ENCODE measurements around the gene HIGD1C. TPM values are rescaled to one million over a fixed set of nuclear protein-coding genes. Genes with fewer than 3 reads are reported as not detected.
"Not testable (repeated sequence)": the region's sequence is repeated elsewhere in the genome, so short reads cannot be mapped to it uniquely, and the experiment has no call there.

Gene HIGD1C
- total RNA-seq, 1 experiment from 2014 or later = not detected

DNA sequence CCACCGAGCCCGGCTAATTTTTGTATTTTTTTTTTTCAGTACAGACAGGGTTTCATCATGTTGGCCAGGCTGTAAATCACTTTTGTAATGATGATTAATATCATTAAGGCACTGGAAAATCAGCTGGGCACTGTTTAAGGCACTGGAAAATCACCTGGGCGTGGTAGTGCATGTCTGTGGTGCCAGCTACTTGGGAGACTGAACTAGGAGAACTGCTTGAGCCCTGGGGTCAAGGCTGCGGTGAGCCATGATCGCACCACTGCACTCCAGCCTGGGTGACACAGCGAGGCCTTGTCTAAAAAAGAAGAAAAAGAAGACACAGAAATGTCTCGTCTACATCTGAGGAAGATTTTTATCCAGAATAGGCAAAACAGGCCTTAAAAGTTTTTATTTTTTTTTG lies 61.1 kb downstream of the HIGD1C start:
- no peaks in the 10 kb centered on the region for H3K4me1 ChIP-seq (replicated peaks; ENCODE audit: insufficient read depth)
- intact Hi-C loops (cut with micrococcal nuclease; ENCODE audit: unreplicated experiment) = no loop called here
- H4K20me1 ChIP-seq (ENCODE audit: insufficient read depth) = peaks cover 5% of the 10 kb centered on the region; the same call in 1 of the 2 replicates
- no peaks in the 10 kb centered on the region for H3K9me2 ChIP-seq (ENCODE audit: insufficient read depth)
- DNase-seq = no peak
- H3K79me2 ChIP-seq (ENCODE audit: low read depth) = peaks cover 61% of the 10 kb centered on the region
- H3K9me3 ChIP-seq (ENCODE audit: insufficient read depth, low read depth) = no peaks in the 10 kb centered on the region
- CTCF ChIA-PET = no interaction called here
- no peaks in the 10 kb centered on the region; the same call in 1 of the 2 replicates for H3F3A ChIP-seq (ENCODE audit: insufficient read depth, low read depth)
- no peak overlapping the region for H3K27ac ChIP-seq
- no peak overlapping the region for H3K4me3 ChIP-seq
- no peaks in the 10 kb centered on the region for H3K27me3 ChIP-seq (ENCODE audit: insufficient read depth, low read depth)
- no peaks in the 10 kb centered on the region for H3K36me3 ChIP-seq (ENCODE audit: low read depth)
- BruUV-seq (replicated peaks) = no TSS peak
- H3K4me2 ChIP-seq = no peak overlapping the region
- no peak overlapping the region for H2AFZ ChIP-seq
- POLR2A ChIA-PET (ENCODE audit: unreplicated experiment) = no interaction called here
- TF ChIP-seq, protein P1, sequence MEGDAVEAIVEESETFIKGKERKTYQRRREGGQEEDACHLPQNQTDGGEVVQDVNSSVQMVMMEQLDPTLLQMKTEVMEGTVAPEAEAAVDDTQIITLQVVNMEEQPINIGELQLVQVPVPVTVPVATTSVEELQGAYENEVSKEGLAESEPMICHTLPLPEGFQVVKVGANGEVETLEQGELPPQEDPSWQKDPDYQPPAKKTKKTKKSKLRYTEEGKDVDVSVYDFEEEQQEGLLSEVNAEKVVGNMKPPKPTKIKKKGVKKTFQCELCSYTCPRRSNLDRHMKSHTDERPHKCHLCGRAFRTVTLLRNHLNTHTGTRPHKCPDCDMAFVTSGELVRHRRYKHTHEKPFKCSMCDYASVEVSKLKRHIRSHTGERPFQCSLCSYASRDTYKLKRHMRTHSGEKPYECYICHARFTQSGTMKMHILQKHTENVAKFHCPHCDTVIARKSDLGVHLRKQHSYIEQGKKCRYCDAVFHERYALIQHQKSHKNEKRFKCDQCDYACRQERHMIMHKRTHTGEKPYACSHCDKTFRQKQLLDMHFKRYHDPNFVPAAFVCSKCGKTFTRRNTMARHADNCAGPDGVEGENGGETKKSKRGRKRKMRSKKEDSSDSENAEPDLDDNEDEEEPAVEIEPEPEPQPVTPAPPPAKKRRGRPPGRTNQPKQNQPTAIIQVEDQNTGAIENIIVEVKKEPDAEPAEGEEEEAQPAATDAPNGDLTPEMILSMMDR (conservative IDR thresholded peaks at IDR 0.05) = no peak
- no peak for TF ChIP-seq EZH2 (IDR thresholded peaks at IDR 0.05; ENCODE audit: low read depth)

GRCh38 chr12:51014467-51014866 lies 62.1 kb downstream of the HIGD1C start:
- CTCF ChIA-PET = interaction anchor here (0.5 kb wide), 1 partner anchor 204 kb away, joined by 3 read pairs; the partner anchor contains the start of gene POU6F1

GRCh38 chr12:51017452-51017851 lies 65.1 kb downstream of the HIGD1C start:
- Histone ChIP-seq H3K4me2 (no peak overlapping the region), H3F3A (ENCODE audit: insufficient read depth, low read depth) (no peaks in the 10 kb centered on the region; the same call in 1 of the 2 replicates), H3K36me3 (ENCODE audit: low read depth) (no peaks in the 10 kb centered on the region), H2AFZ (no peak overlapping the region), H3K27ac (no peak overlapping the region), H3K9me2 (ENCODE audit: insufficient read depth) (no peaks in the 10 kb centered on the region), H4K20me1 (ENCODE audit: insufficient read depth) (0 out of 2 replicates have a peak, but pooled peaks cover 8% of the 10 kb centered on the region), H3K4me1 (replicated peaks; ENCODE audit: insufficient read depth) (no peaks in the 10 kb centered on the region; the same call in 1 of the 2 replicates), H3K9me3 (ENCODE audit: insufficient read depth, low read depth) (no peaks in the 10 kb centered on the region), H3K27me3 (ENCODE audit: insufficient read depth, low read depth) (no peaks in the 10 kb centered on the region), H3K4me3 (no peak overlapping the region), H3K79me2 (ENCODE audit: low read depth) (peaks cover 92% of the 10 kb centered on the region)
- TF ChIP-seq, protein P1 (conservative IDR thresholded peaks at IDR 0.05) = no peak
- TF ChIP-seq EZH2 (IDR thresholded peaks at IDR 0.05; ENCODE audit: low read depth) = no peak
- intact Hi-C loops (cut with micrococcal nuclease; ENCODE audit: unreplicated experiment) = no loop called here
- DNase-seq = no peak
- ChIA-PET CTCF (no interaction called here), POLR2A (ENCODE audit: unreplicated experiment) (no interaction called here)
- no TSS peak for BruUV-seq (replicated peaks)

More at GRCh38 chr12:51014467-51014866, 62.1 kb downstream of the HIGD1C start:
- H4K20me1 ChIP-seq (ENCODE audit: insufficient read depth); H3K4me2 ChIP-seq; H3F3A ChIP-seq (ENCODE audit: insufficient read depth, low read depth); H3K9me2 ChIP-seq (ENCODE audit: insufficient read depth); H3K36me3 ChIP-seq (ENCODE audit: low read depth); H2AFZ ChIP-seq; H3K4me1 ChIP-seq (replicated peaks; ENCODE audit: insufficient read depth); H3K27ac ChIP-seq; H3K9me3 ChIP-seq (ENCODE audit: insufficient read depth, low read depth); H3K27me3 ChIP-seq (ENCODE audit: insufficient read depth, low read depth); DNase-seq; intact Hi-C loops (cut with micrococcal nuclease; ENCODE audit: unreplicated experiment); H3K4me3 ChIP-seq; BruUV-seq (replicated peaks): not testable (repeated sequence)
- POLR2A ChIA-PET (ENCODE audit: unreplicated experiment) = interaction anchor here (0.6 kb wide), 1 partner anchor 197 kb away, joined by 7 read pairs; no protein-coding TSS in a partner anchor
- H3K79me2 ChIP-seq (ENCODE audit: low read depth) = peaks cover 71% of the 10 kb centered on the region

- Histone ChIP-seq H3K4me2 (no peak overlapping the region), H3K27me3 (ENCODE audit: insufficient read depth, low read depth) (no peaks in the 10 kb centered on the region), H3K27ac (no peak overlapping the region), H3K79me2 (ENCODE audit: low read depth) (peaks cover 94% of the 10 kb centered on the region), H3F3A (ENCODE audit: insufficient read depth, low read depth) (peaks cover 8% of the 10 kb centered on the region), H3K9me3 (ENCODE audit: insufficient read depth, low read depth) (no peaks in the 10 kb centered on the region), H4K20me1 (ENCODE audit: insufficient read depth) (0 out of 2 replicates have a peak, but pooled peaks cover 8% of the 10 kb centered on the region), H3K36me3 (ENCODE audit: low read depth) (no peaks in the 10 kb centered on the region), H3K4me1 (replicated peaks; ENCODE audit: insufficient read depth) (peaks cover 14% of the 10 kb centered on the region), H2AFZ (no peak overlapping the region), H3K4me3 (no peak overlapping the region), H3K9me2 (ENCODE audit: insufficient read depth) (no peaks in the 10 kb centered on the region)
- BruUV-seq (replicated peaks) = no TSS peak
- ChIA-PET POLR2A (ENCODE audit: unreplicated experiment) (no interaction called here), CTCF (no interaction called here)
- intact Hi-C loops (cut with micrococcal nuclease; ENCODE audit: unreplicated experiment) = no loop called here
- DNase-seq = no peak
- TF ChIP-seq EZH2 (IDR thresholded peaks at IDR 0.05; ENCODE audit: low read depth) = no peak
- TF ChIP-seq, protein P1 (conservative IDR thresholded peaks at IDR 0.05) = no peak
Measured at GRCh38 chr12:51018956-51019355, 66.6 kb downstream of the HIGD1C start.
